ENCODE results near the gene CCDC87.

CCDC87 gene

GRCh38 chr11:66580803-66581202 lies 12.1 kb downstream of the CCDC87 start:
- intact Hi-C loops (cut with micrococcal nuclease): no loop called here
- H3K4me3 Mint-ChIP-seq: no peak overlapping the region
- peaks cover 17% of the 10 kb centered on the region for H3K9me3 Mint-ChIP-seq
- peaks cover 11% of the 10 kb centered on the region for H3K4me1 Mint-ChIP-seq (ENCODE audit: low read depth)
- H3K27me3 Mint-ChIP-seq: peaks cover 15% of the 10 kb centered on the region
- no peaks in the 10 kb centered on the region for H3K36me3 Mint-ChIP-seq (ENCODE audit: low read depth)
- no peak overlapping the region for H3K27ac Mint-ChIP-seq

DNA sequence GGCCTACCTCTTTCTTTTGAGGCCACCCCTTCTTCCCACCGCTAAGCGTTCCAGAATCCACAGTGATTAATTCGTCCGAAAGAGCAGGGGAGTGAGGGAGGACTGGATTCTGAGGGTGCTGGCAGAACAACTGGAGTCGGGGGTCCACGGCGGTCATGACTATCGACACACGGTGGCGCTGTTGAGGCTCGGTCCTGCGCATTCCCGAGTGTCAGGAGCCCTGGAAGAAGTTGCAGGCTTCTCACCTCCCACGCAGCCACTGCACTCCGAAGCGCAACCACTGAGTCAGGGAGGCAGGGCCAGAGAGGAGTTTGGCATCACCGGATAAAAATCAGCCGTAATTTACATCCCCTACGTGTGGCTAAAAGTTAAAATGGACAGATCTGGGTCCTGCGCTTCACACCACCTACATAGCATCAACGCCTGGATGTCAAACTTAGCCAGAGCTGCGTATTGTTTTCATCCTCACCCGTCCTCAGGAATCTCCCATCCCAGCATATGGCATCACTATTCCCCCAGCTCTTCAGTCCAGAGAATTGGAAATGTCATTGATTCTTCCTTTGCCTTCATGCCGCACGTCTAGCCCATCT lies 13.8 kb downstream of the CCDC87 start:
- Mint-ChIP-seq H3K27me3 (peaks cover 20% of the 10 kb centered on the region), H3K4me3 (no peak overlapping the region), H3K27ac (no peak overlapping the region), H3K9me3 (peaks cover 17% of the 10 kb centered on the region), H3K36me3 (ENCODE audit: low read depth) (no peaks in the 10 kb centered on the region), H3K4me1 (ENCODE audit: low read depth) (peaks cover 11% of the 10 kb centered on the region)
- intact Hi-C loops (cut with micrococcal nuclease): loop anchor here (1.0 kb wide), 1 partner anchor 99 kb away; no protein-coding TSS in a partner anchor

DNA sequence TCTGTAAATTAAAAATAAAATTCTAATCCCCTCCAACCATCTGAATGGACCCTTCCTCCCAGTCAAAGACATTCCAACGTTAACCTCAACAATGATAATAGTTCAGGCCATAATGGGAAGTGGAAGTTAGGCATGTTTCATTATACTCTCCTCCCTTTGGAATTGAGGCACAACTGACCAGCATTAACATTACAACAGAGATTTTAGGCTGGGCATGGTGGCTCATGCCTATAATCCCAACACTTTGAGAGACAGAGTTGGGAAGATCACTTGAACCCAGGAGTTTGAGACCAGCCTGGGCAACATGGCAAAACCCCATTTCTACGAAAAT lies 22.0 kb downstream of the CCDC87 start:
- peaks cover 11% of the 10 kb centered on the region for H3K4me1 Mint-ChIP-seq (ENCODE audit: low read depth)
- intact Hi-C loops (cut with micrococcal nuclease): no loop called here
- H3K4me3 Mint-ChIP-seq: no peak overlapping the region
- no peaks in the 10 kb centered on the region for H3K9me3 Mint-ChIP-seq
- no peaks in the 10 kb centered on the region for H3K36me3 Mint-ChIP-seq (ENCODE audit: low read depth)
- no peak overlapping the region for H3K27ac Mint-ChIP-seq
- H3K27me3 Mint-ChIP-seq: peaks cover 47% of the 10 kb centered on the region

- no peak overlapping the region for H3K27ac Mint-ChIP-seq
- H3K4me3 Mint-ChIP-seq: no peak overlapping the region
- H3K9me3 Mint-ChIP-seq: no peaks in the 10 kb centered on the region
- no peaks in the 10 kb centered on the region for H3K36me3 Mint-ChIP-seq (ENCODE audit: low read depth)
- H3K27me3 Mint-ChIP-seq: peaks cover 47% of the 10 kb centered on the region
- H3K4me1 Mint-ChIP-seq (ENCODE audit: low read depth): peaks cover 11% of the 10 kb centered on the region
- intact Hi-C loops (cut with micrococcal nuclease): no loop called here
These were observed 22.6 kb downstream of the CCDC87 start for GRCh38 chr11:66570079-66570849.

DNA sequence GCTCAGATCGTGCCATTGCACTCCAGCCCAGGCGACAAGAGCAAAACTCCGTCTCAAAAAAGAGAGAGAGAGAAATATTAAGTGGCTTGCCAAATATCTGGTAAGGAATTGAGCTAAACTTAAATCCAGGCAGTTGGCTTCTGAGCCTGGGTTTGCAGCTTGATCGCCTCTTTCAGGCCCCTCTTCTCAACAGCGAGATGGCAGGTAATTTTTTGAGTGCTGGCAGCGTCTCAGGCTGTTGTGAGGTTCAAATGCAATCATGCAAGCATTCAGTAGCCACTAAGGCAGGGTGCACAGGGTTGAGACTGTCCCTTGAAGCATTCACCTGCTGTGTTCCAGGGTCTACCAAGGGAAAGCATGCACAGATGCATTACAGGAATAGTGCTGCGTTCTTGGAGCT lies 23.8 kb downstream of the CCDC87 start:
- H3K36me3 Mint-ChIP-seq (ENCODE audit: low read depth): no peaks in the 10 kb centered on the region
- H3K4me3 Mint-ChIP-seq: no peak overlapping the region
- H3K27me3 Mint-ChIP-seq: peaks cover 35% of the 10 kb centered on the region
- no peak overlapping the region for H3K27ac Mint-ChIP-seq
- peaks cover 11% of the 10 kb centered on the region for H3K4me1 Mint-ChIP-seq (ENCODE audit: low read depth)
- no peaks in the 10 kb centered on the region for H3K9me3 Mint-ChIP-seq
- intact Hi-C loops (cut with micrococcal nuclease): no loop called here

DNA sequence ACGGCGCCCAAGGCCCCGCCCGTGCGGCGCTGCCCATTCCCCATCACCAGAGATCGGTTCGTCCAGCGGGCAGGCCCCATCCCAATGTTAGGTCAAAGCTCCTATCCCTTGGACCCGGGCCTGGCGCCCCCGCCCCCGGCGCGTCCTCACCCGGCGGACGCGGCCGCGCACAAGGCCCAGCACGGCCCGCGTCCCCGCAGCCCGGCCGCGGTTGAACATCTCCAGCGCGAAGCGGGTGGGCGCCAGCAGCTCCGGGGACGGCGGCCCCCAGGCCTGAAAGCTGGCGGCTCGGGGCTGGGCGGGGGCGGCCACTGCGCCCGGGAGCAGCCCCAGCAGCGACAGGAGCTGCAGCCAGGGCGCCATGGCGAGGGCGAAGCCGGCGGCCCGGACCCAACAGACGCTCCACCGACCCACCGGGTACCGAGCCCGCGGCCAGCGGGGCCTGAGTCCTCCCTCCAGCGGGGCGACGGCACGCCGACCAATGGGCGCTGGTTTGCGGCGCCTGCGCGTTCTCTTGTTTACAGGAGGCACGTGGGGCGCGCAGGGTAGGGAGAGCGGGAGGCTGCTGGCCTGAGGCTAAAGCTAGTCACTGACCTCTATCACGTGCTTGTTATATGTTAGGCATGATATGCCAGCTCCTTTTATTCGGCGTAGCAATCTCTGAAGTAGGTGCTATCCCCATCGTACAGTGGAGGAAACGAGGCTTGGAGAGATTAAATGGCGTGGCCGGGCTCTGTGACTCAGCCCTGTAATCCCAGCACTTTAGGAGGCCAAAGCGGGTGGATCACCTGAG lies 24.5 kb downstream of the CCDC87 start, which contains the start of gene CTSF:
Gene CTSF, minus strand, starts transcription at position 483 of the 793 bp plus-strand sequence. Its CDS starts 120 bp downstream, at position 363.
- Mint-ChIP-seq H3K9me3 (no peaks in the 10 kb centered on the region), H3K4me3 (peak within 1 kb of the TSS; percentile 72), H3K36me3 (ENCODE audit: low read depth) (no peaks in the 10 kb centered on the region), H3K4me1 (ENCODE audit: low read depth) (peaks cover 11% of the 10 kb centered on the region), H3K27ac (no peak within 1 kb of the TSS), H3K27me3 (peaks cover 31% of the 10 kb centered on the region)
- intact Hi-C loops (cut with micrococcal nuclease): no loop called here

GRCh38 chr11:66567787-66568123 lies 25.1 kb downstream of the CCDC87 start:
- Mint-ChIP-seq H3K27me3 (peaks cover 29% of the 10 kb centered on the region), H3K9me3 (no peaks in the 10 kb centered on the region), H3K4me1 (ENCODE audit: low read depth) (peaks cover 11% of the 10 kb centered on the region), H3K4me3 (peak overlapping the region; percentile 72), H3K27ac (no peak overlapping the region), H3K36me3 (ENCODE audit: low read depth) (no peaks in the 10 kb centered on the region)
- intact Hi-C loops (cut with micrococcal nuclease): no loop called here

GRCh38 chr11:66566221-66566620 lies 26.6 kb downstream of the CCDC87 start:
- Mint-ChIP-seq H3K4me3 (no peak overlapping the region), H3K36me3 (ENCODE audit: low read depth) (no peaks in the 10 kb centered on the region), H3K27ac (no peak overlapping the region), H3K27me3 (peaks cover 30% of the 10 kb centered on the region), H3K9me3 (no peaks in the 10 kb centered on the region), H3K4me1 (ENCODE audit: low read depth) (peaks cover 11% of the 10 kb centered on the region)
- intact Hi-C loops (cut with micrococcal nuclease): no loop called here

- H3K4me1 Mint-ChIP-seq (ENCODE audit: low read depth): peaks cover 11% of the 10 kb centered on the region
- intact Hi-C loops (cut with micrococcal nuclease): no loop called here
- no peak overlapping the region for H3K27ac Mint-ChIP-seq
- no peaks in the 10 kb centered on the region for H3K36me3 Mint-ChIP-seq (ENCODE audit: low read depth)
- no peak overlapping the region for H3K4me3 Mint-ChIP-seq
- H3K27me3 Mint-ChIP-seq: peaks cover 38% of the 10 kb centered on the region
- no peaks in the 10 kb centered on the region for H3K9me3 Mint-ChIP-seq
These were observed 27.9 kb downstream of the CCDC87 start for GRCh38 chr11:66564984-66565383.

GRCh38 chr11:66564538-66564937 lies 28.3 kb downstream of the CCDC87 start:
- H3K27me3 Mint-ChIP-seq: peaks cover 41% of the 10 kb centered on the region
- H3K4me3 Mint-ChIP-seq: no peak overlapping the region
- no peaks in the 10 kb centered on the region for H3K36me3 Mint-ChIP-seq (ENCODE audit: low read depth)
- no peak overlapping the region for H3K27ac Mint-ChIP-seq
- H3K9me3 Mint-ChIP-seq: no peaks in the 10 kb centered on the region
- intact Hi-C loops (cut with micrococcal nuclease): no loop called here
- peaks cover 13% of the 10 kb centered on the region for H3K4me1 Mint-ChIP-seq (ENCODE audit: low read depth)

DNA sequence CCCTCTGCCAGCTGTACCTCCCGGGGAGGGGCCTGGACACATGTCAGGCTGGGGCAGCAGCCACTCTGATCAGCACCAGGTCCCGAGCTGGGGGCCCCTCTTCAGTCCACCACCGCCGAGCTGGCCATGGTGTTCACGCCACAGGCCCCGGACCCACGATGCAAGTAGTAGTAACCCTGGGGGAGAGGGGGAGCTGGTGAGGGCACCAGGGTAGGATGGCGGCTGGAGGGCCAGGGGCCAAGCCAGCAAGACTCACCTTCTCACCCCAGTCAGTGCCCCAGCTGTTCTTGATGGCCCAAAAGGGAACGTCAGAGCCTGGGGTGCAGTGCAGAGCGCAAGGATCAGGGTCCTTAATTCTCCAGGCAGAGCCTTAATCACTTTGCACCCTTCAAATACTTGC lies 29.0 kb downstream of the CCDC87 start:
- H3K27me3 Mint-ChIP-seq: peaks cover 41% of the 10 kb centered on the region
- no peaks in the 10 kb centered on the region for H3K36me3 Mint-ChIP-seq (ENCODE audit: low read depth)
- intact Hi-C loops (cut with micrococcal nuclease): no loop called here

DNA sequence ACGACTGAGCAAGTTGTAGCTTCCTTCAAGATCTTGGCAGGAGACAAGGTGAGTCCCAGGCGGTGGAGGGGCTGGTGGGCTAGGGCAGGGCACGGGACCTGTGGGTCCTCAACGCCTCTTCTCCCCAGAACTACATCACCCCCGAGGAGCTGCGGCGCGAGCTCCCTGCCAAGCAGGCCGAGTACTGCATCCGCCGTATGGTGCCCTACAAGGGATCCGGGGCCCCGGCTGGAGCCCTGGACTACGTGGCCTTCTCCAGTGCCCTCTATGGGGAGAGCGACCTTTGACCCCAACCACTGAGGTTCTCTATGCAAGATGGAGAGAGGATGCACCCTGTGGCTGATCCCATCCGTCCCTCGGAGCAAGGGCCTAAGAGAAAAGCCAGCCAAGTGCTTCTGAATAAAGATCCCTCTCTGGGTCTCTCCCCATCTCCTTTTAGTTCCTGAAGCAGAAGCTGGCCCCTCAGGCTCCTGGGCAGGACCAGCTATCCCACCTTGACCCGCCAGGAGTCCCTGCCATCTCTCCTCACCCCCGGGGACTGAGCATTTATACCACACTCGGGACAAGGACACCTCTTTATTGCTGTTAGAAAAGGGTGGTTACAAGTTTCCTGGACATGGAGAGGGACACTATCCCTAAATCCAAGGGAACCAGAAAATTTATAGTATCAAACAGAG lies 29.8 kb downstream of the CCDC87 start:
- peaks cover 44% of the 10 kb centered on the region for H3K27me3 Mint-ChIP-seq
- peaks cover 10% of the 10 kb centered on the region for H3K4me1 Mint-ChIP-seq (ENCODE audit: low read depth)
- no peaks in the 10 kb centered on the region for H3K9me3 Mint-ChIP-seq
- no peaks in the 10 kb centered on the region for H3K36me3 Mint-ChIP-seq (ENCODE audit: low read depth)
- H3K27ac Mint-ChIP-seq: no peak overlapping the region
- H3K4me3 Mint-ChIP-seq: no peak overlapping the region
- intact Hi-C loops (cut with micrococcal nuclease): no loop called here

More for the DNA sequence above, 29.0 kb downstream of the CCDC87 start:
- no peak overlapping the region for H3K4me3 Mint-ChIP-seq
- H3K27ac Mint-ChIP-seq: no peak overlapping the region
- peaks cover 16% of the 10 kb centered on the region for H3K4me1 Mint-ChIP-seq (ENCODE audit: low read depth)
- H3K9me3 Mint-ChIP-seq: no peaks in the 10 kb centered on the region

DNA sequence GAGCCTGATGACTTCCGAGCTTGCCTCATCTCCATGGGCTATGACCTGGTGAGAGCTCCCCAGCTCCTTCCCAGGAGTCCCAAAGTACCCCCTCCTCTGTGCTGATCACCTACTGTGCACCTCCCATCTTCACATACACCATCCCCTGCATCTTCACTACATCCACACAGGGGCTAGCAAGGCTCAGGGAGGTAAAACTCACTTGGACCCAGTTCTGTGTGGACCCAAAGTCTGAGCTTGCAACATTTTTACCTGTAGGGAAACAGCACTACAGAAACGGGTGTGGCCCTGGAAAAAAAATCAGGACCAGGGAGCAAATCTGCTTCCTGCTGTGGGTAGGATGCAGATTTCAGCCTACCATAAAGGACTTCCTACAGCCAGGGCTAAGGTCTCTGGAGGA lies 30.6 kb downstream of the CCDC87 start:
- peaks cover 43% of the 10 kb centered on the region for H3K27me3 Mint-ChIP-seq
- intact Hi-C loops (cut with micrococcal nuclease): no loop called here
- no peak overlapping the region for H3K4me3 Mint-ChIP-seq
- no peaks in the 10 kb centered on the region for H3K36me3 Mint-ChIP-seq (ENCODE audit: low read depth)
- H3K27ac Mint-ChIP-seq: no peak overlapping the region
- no peaks in the 10 kb centered on the region for H3K9me3 Mint-ChIP-seq
- peaks cover 5% of the 10 kb centered on the region for H3K4me1 Mint-ChIP-seq (ENCODE audit: low read depth)

- no peaks in the 10 kb centered on the region for H3K36me3 Mint-ChIP-seq (ENCODE audit: low read depth)
- peaks cover 42% of the 10 kb centered on the region for H3K27me3 Mint-ChIP-seq
These were observed 31.0 kb downstream of the CCDC87 start for GRCh38 chr11:66561975-66562248.

More at GRCh38 chr11:66561975-66562248, 31.0 kb downstream of the CCDC87 start:
- Mint-ChIP-seq H3K4me1 (ENCODE audit: low read depth) (peaks cover 5% of the 10 kb centered on the region), H3K9me3 (no peaks in the 10 kb centered on the region), H3K4me3 (no peak overlapping the region), H3K27ac (no peak overlapping the region)
- intact Hi-C loops (cut with micrococcal nuclease): no loop called here

Measured in dendritic cell treated with granulocyte-macrophage colony-stimulating factor and Interleukin-4, amounts not matched to agents 40 ng/mL and 50 ng/mL, for 4 days (primary cell).